Loucy (cell line): ENCODE results near the gene FOXK1.

Experiments
- H2AFZ ChIP-seq: fragments of 200-600 bp; sonication (generic); 2 replicates; pipeline ENCODE4 v1.6.0; 2016; ENCODE audit warnings: antibody characterized with exemption, mild to moderate bottlenecking, low read length, moderate library complexity
- H3F3A ChIP-seq: fragments of 200-600 bp; 2 replicates; pipeline ENCODE4 v1.6.0; 2016; ENCODE audit warnings: antibody characterized with exemption, low read depth, mild to moderate bottlenecking
- H3K27me3 ChIP-seq: fragments of 200-600 bp; sonication (generic); 2 replicates; pipeline ENCODE4 v1.6.1; 2014; ENCODE audit warnings: low read length, mild to moderate bottlenecking; ENCODE audit not compliant: insufficient read depth, poor library complexity, severe bottlenecking
- H3K36me3 ChIP-seq: fragments of 200-600 bp; sonication (generic); 2 replicates; pipeline ENCODE4 v1.6.1; 2016; ENCODE audit warnings: low read length; ENCODE audit not compliant: insufficient read depth
- H3K4me1 ChIP-seq: fragments of 200-600 bp; sonication (generic); 2 replicates; pipeline ENCODE4 v1.5.1; 2014; ENCODE audit warnings: low read length, mild to moderate bottlenecking; ENCODE audit not compliant: insufficient read depth, poor library complexity, severe bottlenecking
- H3K4me2 ChIP-seq: fragments of 200-600 bp; sonication (generic); 2 replicates; pipeline ENCODE4 v1.6.0; 2014; ENCODE audit warnings: antibody characterized with exemption, low read length, low read depth, mild to moderate bottlenecking; ENCODE audit not compliant: poor library complexity, severe bottlenecking
- H3K4me3 ChIP-seq: fragments of 200-600 bp; sonication (generic); 2 replicates; pipeline ENCODE4 v1.5.1; 2014; ENCODE audit warnings: low read length, mild to moderate bottlenecking, mixed read lengths; ENCODE audit not compliant: poor library complexity, severe bottlenecking
- H3K79me2 ChIP-seq: fragments of 200-600 bp; sonication (generic); 2 replicates; pipeline ENCODE4 v1.6.1; 2014; ENCODE audit warnings: low read length; ENCODE audit not compliant: insufficient read depth
- H3K9ac ChIP-seq: fragments of 200-600 bp; sonication (generic); 2 replicates; pipeline ENCODE4 v1.6.0; 2014; ENCODE audit warnings: mild to moderate bottlenecking, low read depth, low read length, moderate library complexity; ENCODE audit not compliant: poor library complexity, severe bottlenecking
- H3K9me2 ChIP-seq: fragments of 200-600 bp; sonication (generic); replicated peaks from 2 replicates; pipeline ENCODE4 v1.6.1; 2016; ENCODE audit warnings: low read depth, low read length, mixed read lengths
- H3K9me3 ChIP-seq: fragments of 200-600 bp; sonication (generic); 2 replicates; pipeline ENCODE4 v1.6.1; 2014; ENCODE audit warnings: mild to moderate bottlenecking, antibody characterized with exemption, low read length, low read depth; ENCODE audit not compliant: insufficient read depth
- H4K20me1 ChIP-seq: fragments of 200-600 bp; sonication (generic); 2 replicates; pipeline ENCODE4 v1.6.0; 2014; ENCODE audit warnings: antibody characterized with exemption, low read length, mild to moderate bottlenecking; ENCODE audit not compliant: insufficient read depth, poor library complexity, severe bottlenecking
- EZH2phosphoT487 ChIP-seq: fragments of 200-600 bp; IDR thresholded peaks from 2 replicates; pipeline ENCODE4 v1.6.1; 2018; ENCODE audit warnings: antibody characterized with exemption, mild to moderate bottlenecking, moderate library complexity, borderline replicate concordance
- TF ChIP-seq, protein P1 (sequence below): fragments of 200-600 bp; sonication (generic); conservative IDR thresholded peaks from 2 replicates; pipeline ENCODE4 v1.5.1; 2014; ENCODE audit warnings: mild to moderate bottlenecking, antibody characterized with exemption, low read length

The FOXK1 gene

DNA sequence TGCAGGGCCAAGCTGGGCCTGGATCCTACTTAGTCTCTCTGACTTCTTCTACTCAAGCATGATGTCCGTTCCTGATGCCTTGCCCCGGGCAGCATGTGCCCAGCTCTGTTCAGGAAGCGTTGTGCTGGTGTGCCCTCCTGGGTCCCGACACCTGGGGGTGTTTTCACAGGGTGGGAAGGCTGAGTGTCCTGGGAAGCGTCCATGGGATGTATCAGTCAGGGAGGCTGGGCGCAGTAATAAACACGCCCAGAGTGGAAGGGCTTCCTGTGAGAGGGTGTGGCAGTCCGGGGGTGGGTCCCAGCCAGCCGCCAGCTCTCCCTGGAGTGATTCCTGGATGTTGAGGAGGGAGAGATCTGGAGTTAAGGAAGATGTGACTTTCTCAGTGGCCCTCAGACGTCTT is 29.0 kb downstream of the FOXK1 start:
- no peak for TF ChIP-seq EZH2phosphoT487
- TF ChIP-seq, protein P1, sequence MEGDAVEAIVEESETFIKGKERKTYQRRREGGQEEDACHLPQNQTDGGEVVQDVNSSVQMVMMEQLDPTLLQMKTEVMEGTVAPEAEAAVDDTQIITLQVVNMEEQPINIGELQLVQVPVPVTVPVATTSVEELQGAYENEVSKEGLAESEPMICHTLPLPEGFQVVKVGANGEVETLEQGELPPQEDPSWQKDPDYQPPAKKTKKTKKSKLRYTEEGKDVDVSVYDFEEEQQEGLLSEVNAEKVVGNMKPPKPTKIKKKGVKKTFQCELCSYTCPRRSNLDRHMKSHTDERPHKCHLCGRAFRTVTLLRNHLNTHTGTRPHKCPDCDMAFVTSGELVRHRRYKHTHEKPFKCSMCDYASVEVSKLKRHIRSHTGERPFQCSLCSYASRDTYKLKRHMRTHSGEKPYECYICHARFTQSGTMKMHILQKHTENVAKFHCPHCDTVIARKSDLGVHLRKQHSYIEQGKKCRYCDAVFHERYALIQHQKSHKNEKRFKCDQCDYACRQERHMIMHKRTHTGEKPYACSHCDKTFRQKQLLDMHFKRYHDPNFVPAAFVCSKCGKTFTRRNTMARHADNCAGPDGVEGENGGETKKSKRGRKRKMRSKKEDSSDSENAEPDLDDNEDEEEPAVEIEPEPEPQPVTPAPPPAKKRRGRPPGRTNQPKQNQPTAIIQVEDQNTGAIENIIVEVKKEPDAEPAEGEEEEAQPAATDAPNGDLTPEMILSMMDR = no peak
- Histone ChIP-seq H3K9ac (no peak overlapping the region), H3K36me3 (peaks cover 5% of the 10 kb centered on the region; the same call in 1 of the 2 replicates), H3K27me3 (no peaks in the 10 kb centered on the region), H3K4me2 (no peak overlapping the region), H4K20me1 (peaks cover 14% of the 10 kb centered on the region), H3K4me3 (no peak overlapping the region), H3K79me2 (peaks cover 86% of the 10 kb centered on the region), H3K9me2 (no peaks in the 10 kb centered on the region), H3K4me1 (no peaks in the 10 kb centered on the region), H2AFZ (no peak overlapping the region), H3K9me3 (no peaks in the 10 kb centered on the region), H3F3A (no peaks in the 10 kb centered on the region)

DNA sequence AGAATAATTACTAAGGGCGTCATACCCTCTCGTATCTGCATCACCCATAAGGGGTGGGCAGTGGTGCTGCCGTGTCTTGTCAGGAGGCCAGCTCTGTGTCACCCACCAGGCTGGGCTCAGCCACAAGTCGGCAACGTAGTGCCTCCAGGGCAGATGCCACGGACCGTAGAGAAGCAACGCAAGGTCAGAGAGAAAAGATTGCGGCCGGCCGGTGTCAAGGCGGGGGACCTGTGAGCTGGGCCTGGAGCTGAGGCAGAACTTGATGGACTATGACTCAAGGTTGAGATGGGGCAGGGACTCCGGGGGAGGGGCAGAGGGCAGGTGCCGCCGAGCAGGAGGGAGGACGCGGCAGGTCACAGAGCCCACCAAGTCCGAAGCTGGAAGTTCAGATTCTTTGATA is 29.5 kb downstream of the FOXK1 start:
- no peaks in the 10 kb centered on the region for H3K9me2 ChIP-seq
- H2AFZ ChIP-seq = no peak overlapping the region
- no peaks in the 10 kb centered on the region for H3F3A ChIP-seq
- H3K9ac ChIP-seq = no peak overlapping the region
- no peaks in the 10 kb centered on the region for H3K27me3 ChIP-seq
- no peaks in the 10 kb centered on the region for H3K4me1 ChIP-seq
- H3K9me3 ChIP-seq = no peaks in the 10 kb centered on the region
- no peak for TF ChIP-seq EZH2phosphoT487
- TF ChIP-seq, protein P1 = no peak
- peaks cover 86% of the 10 kb centered on the region for H3K79me2 ChIP-seq
- peaks cover 5% of the 10 kb centered on the region; the same call in 1 of the 2 replicates for H3K36me3 ChIP-seq
- no peak overlapping the region for H3K4me3 ChIP-seq
- H3K4me2 ChIP-seq = no peak overlapping the region
- peaks cover 11% of the 10 kb centered on the region for H4K20me1 ChIP-seq

DNA sequence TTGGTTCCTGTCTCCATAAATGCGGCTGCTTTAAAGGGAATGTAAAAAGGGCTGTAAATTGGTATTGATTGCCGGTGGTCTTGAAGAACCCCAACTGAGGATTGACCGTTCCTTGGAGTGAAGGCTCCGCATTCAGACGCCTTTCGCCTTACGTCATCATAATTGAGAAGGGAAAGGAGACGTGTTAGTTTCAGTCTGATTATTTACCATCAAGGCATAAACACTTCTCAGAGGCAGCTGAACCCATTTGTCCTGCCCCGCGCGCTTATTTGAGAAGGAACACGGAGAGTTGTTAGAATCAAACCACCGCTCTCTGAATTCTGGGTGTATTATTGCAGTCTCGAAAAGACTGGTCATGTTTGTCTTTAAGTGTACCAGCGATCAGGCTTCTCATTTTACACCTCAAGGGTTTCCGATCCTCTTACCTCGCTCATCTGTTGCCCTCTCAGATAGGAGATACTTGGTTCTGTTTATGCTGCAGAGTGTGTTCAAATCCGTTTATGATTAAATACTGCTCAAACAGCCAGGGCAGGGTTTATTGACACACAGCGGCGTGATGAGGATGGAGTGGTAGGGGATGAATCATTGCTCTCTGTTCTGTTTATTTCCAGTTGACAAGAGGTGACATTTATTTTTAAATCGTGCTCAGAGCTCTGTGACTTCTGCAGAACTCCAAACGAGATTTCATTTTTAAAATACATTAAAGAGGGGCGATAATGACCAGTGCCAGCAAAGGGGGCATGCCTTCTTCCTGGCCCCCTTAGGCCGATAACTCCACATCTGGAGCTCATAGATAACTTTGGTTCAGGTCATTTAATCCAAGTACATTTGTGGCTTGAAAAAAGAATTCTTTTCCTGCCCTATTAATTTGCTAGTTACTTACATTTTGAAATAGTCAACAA is 30.4 kb downstream of the FOXK1 start:
- Histone ChIP-seq H3K4me1 (no peaks in the 10 kb centered on the region), H3K9me3 (no peaks in the 10 kb centered on the region), H3K27me3 (no peaks in the 10 kb centered on the region), H3K79me2 (peaks cover 86% of the 10 kb centered on the region), H4K20me1 (peaks cover 13% of the 10 kb centered on the region), H3K9me2 (no peaks in the 10 kb centered on the region), H3F3A (no peaks in the 10 kb centered on the region), H2AFZ (no peak overlapping the region), H3K4me2 (no peak overlapping the region), H3K36me3 (peaks cover 5% of the 10 kb centered on the region; the same call in 1 of the 2 replicates), H3K4me3 (no peak overlapping the region), H3K9ac (no peak overlapping the region)
- TF ChIP-seq, protein P1 = no peak
- TF ChIP-seq EZH2phosphoT487 = no peak
